T-cell (primary cell): Measurements from ENCODE around the gene SULT1E1. TPM values are rescaled to one million over a fixed set of nuclear protein-coding genes. Genes with fewer than 3 reads are reported as not detected.

Experiments used
- ATAC-seq, 4 experiments: fragments of 200-7000 bp in 3 of 4; fragments of 150-1000 bp in 1 of 4; cut with Tn5 transposase; replicated peaks in 1 of 4; 1 replicate in 3 of 4; 2 replicates in 1 of 4; pipeline ENCODE4 v1.10.0; 2021; ENCODE audit warnings: moderate library complexity in 3 of 4, mild to moderate bottlenecking in 2 of 4, moderate number of reproducible peaks in 1 of 4
- CTCF ChIA-PET, 2 donors: fragments of 300-600 bp; sonication (Branson Sonifier 250); formaldehyde crosslinking; loops; one replicate each; lab custom pipeline; 2022; ENCODE audit warnings: antibody characterized with exemption in 2 of 2; lab: Charles Lee
- POLR2A ChIA-PET, 2 donors: fragments of 300-600 bp; sonication (Branson Sonifier 250); formaldehyde crosslinking; loops; one replicate each; lab custom pipeline; 2022; ENCODE audit warnings: antibody characterized with exemption in 2 of 2; lab: Charles Lee
- DNase-seq, 35 experiments: peaks; one replicate each; pipeline versions ENCODE4 v3.0.0 to v3.0.0-alpha.2; 2013 to 2023
- H3K27ac ChIP-seq: one replicate; pipeline ENCODE4 v1.5.1; 2013; ENCODE audit warnings: low read length
- H3K27me3 ChIP-seq, 2 experiments: replicated peaks in 1 of 2; 1 replicate in 1 of 2; 2 replicates in 1 of 2; pipeline versions ENCODE4 v1.6.1 to v1.7.0; 2013; ENCODE audit warnings: low read length in 1 of 2, mixed read lengths in 1 of 2; ENCODE audit not compliant: control insufficient read depth in 2 of 2, insufficient read depth in 2 of 2; ENCODE audit errors: extremely low read depth in 1 of 2
- H3K36me3 ChIP-seq, 2 donors: 1 replicate in 1 of 2; 2 replicates in 1 of 2; pipeline versions ENCODE4 v1.6.1 to v1.7.0; 2013; ENCODE audit warnings: low read length in 1 of 2; ENCODE audit not compliant: control insufficient read depth in 2 of 2, insufficient read depth in 1 of 2; ENCODE audit errors: extremely low read depth in 1 of 2
- H3K4me1 ChIP-seq, 2 experiments: 1 replicate in 1 of 2; 2 replicates in 1 of 2; pipeline versions ENCODE4 v1.6.1 to v1.7.0; 2013; ENCODE audit warnings: low read length in 2 of 2, mixed read lengths in 1 of 2; ENCODE audit not compliant: insufficient read depth in 2 of 2, control insufficient read depth in 1 of 2; ENCODE audit errors: extremely low read depth in 1 of 2
- H3K4me3 ChIP-seq, 2 donors: 1 replicate in 1 of 2; 2 replicates in 1 of 2; pipeline versions ENCODE4 v1.5.1 to v1.7.0; 2013; ENCODE audit warnings: mild to moderate bottlenecking in 2 of 2, low read length in 1 of 2, moderate library complexity in 1 of 2; ENCODE audit not compliant: control insufficient read depth in 1 of 2; ENCODE audit errors: extremely low read depth in 1 of 2
- H3K9me3 ChIP-seq: 2 replicates; pipeline ENCODE4 v1.7.0; 2013
- H3K27ac Mint-ChIP-seq, 2 donors: one replicate each; pipeline ENCODE4 v1.8.0; 2020 to 2021; ENCODE audit warnings: mild to moderate bottlenecking in 2 of 2, mixed read lengths in 2 of 2
- H3K27me3 Mint-ChIP-seq, 2 donors: one replicate each; pipeline ENCODE4 v1.8.0; 2021 to 2022; ENCODE audit warnings: mixed read lengths in 2 of 2
- H3K36me3 Mint-ChIP-seq: one replicate; pipeline ENCODE4 v1.8.0; 2021; ENCODE audit warnings: mixed read lengths
- H3K4me1 Mint-ChIP-seq, 3 donors: one replicate each; pipeline ENCODE4 v1.8.0; 2020 to 2022; ENCODE audit warnings: mixed read lengths in 3 of 3, mild to moderate bottlenecking in 1 of 3
- H3K4me3 Mint-ChIP-seq, 3 donors: one replicate each; pipeline ENCODE4 v1.8.0; 2020 to 2022; ENCODE audit warnings: mild to moderate bottlenecking in 3 of 3, mixed read lengths in 3 of 3, moderate library complexity in 3 of 3
- H3K9me3 Mint-ChIP-seq, 3 donors: one replicate each; pipeline ENCODE4 v1.8.0; 2020 to 2022; ENCODE audit warnings: mixed read lengths in 3 of 3
- WGBS: methylation state at CpG from one replicate; pipeline ENCODE4 v1.1.5; 2013; ENCODE audit warnings: missing lambda C conversion rate; ENCODE audit not compliant: insufficient coverage; 5-methylcytosine and 5-hydroxymethylcytosine counted together
- total RNA-seq, 35 experiments: library from RNA in 6 of 35; stranded (reverse) in 6 of 35; fragments of 120-200 nt in 1 of 35; gene quantifications; one replicate each; pipeline versions ENCODE4 v1.2.1 to v1.2.4 and lab custom pipeline; 2013 to 2026

SULT1E1 gene
- total RNA-seq, 5 donors from 2014 or later (not counting 1 experiment from before 2014, with no cell fraction given) = not detected

DNA sequence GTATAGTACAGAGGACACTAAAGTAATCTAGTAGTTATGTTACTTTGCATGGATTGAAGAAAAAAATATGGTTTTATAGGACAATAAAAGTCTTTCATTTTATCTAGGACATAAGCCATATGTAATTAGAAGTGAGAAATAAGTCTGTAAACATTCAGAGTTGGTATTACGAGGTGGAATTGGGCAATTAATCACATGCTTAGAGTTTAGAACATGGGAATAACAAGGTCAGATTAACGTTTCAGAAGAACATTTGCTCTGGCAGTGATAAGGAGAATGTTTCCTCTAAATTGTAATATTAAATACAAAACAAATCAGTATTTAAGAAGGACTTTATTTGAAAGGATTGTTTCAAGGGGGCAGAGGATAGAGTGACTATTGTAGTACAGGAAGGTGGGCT lies 15.6 kb upstream of the SULT1E1 start:
- H3K4me3 Mint-ChIP-seq = no peak overlapping the region
- no peaks in the 10 kb centered on the region for H3K4me1 Mint-ChIP-seq
- no peaks in the 10 kb centered on the region for H3K36me3 Mint-ChIP-seq
- ATAC-seq (no peak), DNase-seq (no peak)
- WGBS = no CpG with 5 or more reads among the region's 2 CpGs
- H3K27ac Mint-ChIP-seq = no peak overlapping the region
- H3K9me3 Mint-ChIP-seq = peaks cover 0 to 2% (median 0%) of the 10 kb centered on the region in 3 donors
- CTCF ChIA-PET = no interaction called here
- POLR2A ChIA-PET = no interaction called here
- Histone ChIP-seq H3K36me3 (no peaks in the 10 kb centered on the region), H3K4me1 (no peaks in the 10 kb centered on the region), H3K4me3 (no peak overlapping the region), H3K9me3 (no peaks in the 10 kb centered on the region), H3K27me3 (no peaks in the 10 kb centered on the region), H3K27ac (no peak overlapping the region)
- H3K27me3 Mint-ChIP-seq = peaks cover 0 to 3% of the 10 kb centered on the region in 2 donors

DNA sequence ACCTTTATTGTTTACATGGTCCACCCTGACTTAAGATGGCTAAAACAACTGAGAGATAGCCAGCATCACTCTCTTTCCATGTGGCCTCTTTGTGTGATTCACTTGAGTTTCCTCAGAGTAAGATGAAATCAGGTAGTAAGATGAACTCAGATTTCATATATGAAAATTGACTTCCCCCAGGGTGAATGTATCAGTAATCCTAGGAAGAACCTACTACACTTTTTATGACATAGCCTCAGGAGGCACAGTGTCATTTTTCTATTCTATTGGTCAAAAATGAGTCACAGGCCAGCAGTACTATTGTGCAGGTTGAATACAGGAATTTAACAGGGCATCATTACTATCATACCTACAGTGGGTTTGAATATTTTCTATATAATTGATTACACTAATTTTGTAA lies 14.6 kb upstream of the SULT1E1 start:
- no peak overlapping the region for H3K27ac Mint-ChIP-seq
- POLR2A ChIA-PET = no interaction called here
- peaks cover 0 to 2% (median 0%) of the 10 kb centered on the region in 3 donors for H3K9me3 Mint-ChIP-seq
- H3K4me1 ChIP-seq = no peaks in the 10 kb centered on the region
- CTCF ChIA-PET = no interaction called here
- no peaks in the 10 kb centered on the region for H3K27me3 ChIP-seq
- no peaks in the 10 kb centered on the region for H3K36me3 ChIP-seq
- no peaks in the 10 kb centered on the region for H3K9me3 ChIP-seq
- no peak for DNase-seq
- peaks cover 0 to 3% of the 10 kb centered on the region in 2 donors for H3K27me3 Mint-ChIP-seq
- H3K4me3 ChIP-seq = no peak overlapping the region
- H3K27ac ChIP-seq = no peak overlapping the region
- H3K4me1 Mint-ChIP-seq = no peaks in the 10 kb centered on the region
- no peak overlapping the region for H3K4me3 Mint-ChIP-seq
- no peaks in the 10 kb centered on the region for H3K36me3 Mint-ChIP-seq
- no peak for ATAC-seq

DNA sequence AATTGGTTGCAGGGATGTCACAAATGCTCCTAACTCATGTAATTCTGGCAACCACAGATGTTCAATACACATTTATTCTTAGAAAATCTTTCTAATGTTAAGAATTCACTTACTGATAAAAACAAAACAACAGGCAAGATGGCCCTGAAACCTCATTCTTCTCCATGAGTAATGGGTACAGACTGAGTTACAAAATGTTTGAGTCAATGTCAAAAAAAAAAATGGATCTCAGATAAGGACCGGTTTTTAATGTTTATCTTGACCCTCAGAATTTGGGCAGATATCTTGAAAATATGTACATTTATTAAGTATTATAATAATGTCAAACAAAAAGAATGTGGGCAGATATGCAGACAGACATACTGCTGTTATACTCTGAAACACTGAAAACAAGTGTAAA lies 1.8 kb upstream of the SULT1E1 start:
- ChIA-PET POLR2A (no interaction called here), CTCF (no interaction called here)
- WGBS = no CpG with 5 or more reads among the region's 1 CpG
- H3K4me1 Mint-ChIP-seq = no peaks in the 10 kb centered on the region
- Histone ChIP-seq H3K36me3 (no peaks in the 10 kb centered on the region), H3K27ac (no peak overlapping the region), H3K4me1 (no peaks in the 10 kb centered on the region), H3K9me3 (no peaks in the 10 kb centered on the region), H3K27me3 (no peaks in the 10 kb centered on the region), H3K4me3 (no peak overlapping the region)
- H3K4me3 Mint-ChIP-seq = no peak overlapping the region
- no peaks in the 10 kb centered on the region for H3K36me3 Mint-ChIP-seq
- ATAC-seq (no peak), DNase-seq (no peak)
- no peaks in the 10 kb centered on the region for H3K9me3 Mint-ChIP-seq
- H3K27me3 Mint-ChIP-seq = no peaks in the 10 kb centered on the region
- H3K27ac Mint-ChIP-seq = no peak overlapping the region

DNA sequence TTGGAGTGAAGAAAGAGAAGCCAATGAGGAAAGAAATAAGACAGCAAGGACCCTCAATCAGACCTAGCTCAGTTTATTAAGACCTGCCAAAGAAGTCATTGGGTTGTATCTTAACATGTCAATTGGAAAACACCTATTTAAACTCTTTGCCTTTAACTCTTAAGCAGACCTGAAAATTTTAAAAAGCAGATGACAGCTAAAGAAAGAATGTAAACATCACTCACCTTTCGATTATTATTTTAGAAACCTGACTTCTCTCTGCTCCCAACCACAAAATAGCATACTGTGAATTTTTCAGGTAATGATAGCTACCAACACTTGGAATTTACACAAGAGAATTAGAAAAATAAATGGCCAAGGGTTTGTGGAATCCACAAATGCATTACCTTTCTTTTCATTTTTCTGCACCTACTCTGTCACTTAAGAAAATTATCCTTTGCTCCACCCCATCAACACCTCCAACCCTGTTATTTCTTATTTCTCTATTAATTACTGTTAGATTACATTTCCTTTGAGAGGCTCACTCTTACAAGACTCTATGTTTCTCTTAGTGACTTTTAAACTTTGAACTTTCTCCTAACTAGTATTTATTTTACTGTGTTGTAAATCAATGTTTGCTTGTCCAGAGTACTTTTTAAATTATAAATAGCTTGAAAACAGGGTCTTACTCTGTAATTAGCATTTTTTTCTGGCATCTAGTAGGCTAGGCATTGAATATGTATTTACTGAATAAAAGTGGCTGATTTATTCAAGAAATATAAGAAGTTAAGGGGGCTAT lies 765 bp upstream of the SULT1E1 start:
- no CpG with 5 or more reads among the region's 1 CpG for WGBS
- H3K27ac Mint-ChIP-seq = no peak overlapping the region
- POLR2A ChIA-PET = no interaction called here
- H3K27me3 ChIP-seq = no peaks in the 10 kb centered on the region
- no peak overlapping the region for H3K27ac ChIP-seq
- H3K9me3 ChIP-seq = no peaks in the 10 kb centered on the region
- no peaks in the 10 kb centered on the region for H3K4me1 ChIP-seq
- DNase-seq = no peak
- no peaks in the 10 kb centered on the region for H3K27me3 Mint-ChIP-seq
- no peaks in the 10 kb centered on the region for H3K36me3 ChIP-seq
- no peak for ATAC-seq
- CTCF ChIA-PET = no interaction called here
- H3K4me1 Mint-ChIP-seq = no peaks in the 10 kb centered on the region
- no peaks in the 10 kb centered on the region for H3K9me3 Mint-ChIP-seq
- no peak overlapping the region for H3K4me3 Mint-ChIP-seq
- H3K4me3 ChIP-seq = no peak overlapping the region
- H3K36me3 Mint-ChIP-seq = no peaks in the 10 kb centered on the region

DNA sequence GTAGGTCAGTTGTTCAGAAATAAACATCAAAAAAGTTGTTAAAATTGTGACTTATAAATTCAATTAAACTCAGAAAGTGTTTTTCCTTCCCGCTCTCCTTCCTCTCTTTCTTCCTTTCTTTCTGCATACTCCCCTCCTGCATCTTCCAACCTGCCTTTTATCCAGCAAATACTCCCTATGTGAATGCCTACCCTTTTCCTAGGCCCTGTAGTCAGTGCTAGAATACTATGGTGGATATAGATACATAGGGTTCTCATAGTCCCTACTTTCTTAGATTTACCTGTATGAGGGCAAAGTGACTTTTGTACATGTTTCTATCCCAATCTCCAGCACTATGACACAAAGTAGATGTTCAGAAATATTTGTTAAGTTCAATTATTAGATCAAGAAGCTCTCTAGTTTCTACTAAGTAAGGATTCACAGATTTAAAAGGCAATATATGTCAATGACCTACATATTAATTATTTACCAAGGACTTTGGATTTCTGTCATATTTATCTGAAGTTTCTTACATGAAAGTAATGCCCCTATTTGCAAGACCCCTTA lies 732 bp downstream of the SULT1E1 start:
- H3K36me3 ChIP-seq = no peaks in the 10 kb centered on the region
- H3K27me3 ChIP-seq = no peaks in the 10 kb centered on the region
- no peaks in the 10 kb centered on the region for H3K9me3 ChIP-seq
- ChIA-PET POLR2A (no interaction called here), CTCF (no interaction called here)
- Mint-ChIP-seq H3K27ac (no peak overlapping the region), H3K27me3 (no peaks in the 10 kb centered on the region), H3K9me3 (no peaks in the 10 kb centered on the region), H3K4me1 (no peaks in the 10 kb centered on the region), H3K36me3 (no peaks in the 10 kb centered on the region), H3K4me3 (no peak overlapping the region)
- H3K4me3 ChIP-seq = no peak overlapping the region
- no peaks in the 10 kb centered on the region for H3K4me1 ChIP-seq
- ATAC-seq = no peak
- no peak overlapping the region for H3K27ac ChIP-seq
- WGBS = no CpG with 5 or more reads among the region's 1 CpG
- no peak for DNase-seq

DNA sequence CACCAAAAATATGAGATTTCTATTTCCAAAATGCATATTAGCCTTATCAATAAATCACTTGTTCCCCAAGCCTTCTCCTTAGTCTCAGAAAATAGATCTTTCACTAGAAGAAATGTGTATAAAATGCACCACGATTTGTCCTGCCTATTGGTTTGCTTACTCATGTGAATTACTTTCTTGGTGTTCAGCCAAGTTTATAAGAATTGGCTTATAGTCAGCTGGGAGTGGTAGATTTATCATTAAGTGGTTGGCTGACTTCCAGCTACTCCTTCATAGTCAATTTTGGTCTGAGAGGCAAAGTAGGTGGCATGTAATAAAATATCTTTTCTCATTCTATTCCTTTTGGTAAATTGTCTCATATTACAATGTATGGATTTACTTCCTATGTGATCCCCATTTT lies 1.3 kb downstream of the SULT1E1 start:
- H3K27ac Mint-ChIP-seq = no peak overlapping the region
- Histone ChIP-seq H3K27me3 (no peaks in the 10 kb centered on the region), H3K36me3 (no peaks in the 10 kb centered on the region), H3K4me1 (no peaks in the 10 kb centered on the region), H3K4me3 (no peak overlapping the region), H3K27ac (no peak overlapping the region), H3K9me3 (no peaks in the 10 kb centered on the region)
- no peaks in the 10 kb centered on the region for H3K27me3 Mint-ChIP-seq
- no peaks in the 10 kb centered on the region for H3K36me3 Mint-ChIP-seq
- H3K4me1 Mint-ChIP-seq = no peaks in the 10 kb centered on the region
- H3K4me3 Mint-ChIP-seq = no peak overlapping the region
- DNase-seq (no peak), ATAC-seq (no peak)
- CTCF ChIA-PET = no interaction called here
- no peaks in the 10 kb centered on the region for H3K9me3 Mint-ChIP-seq
- 40% methylated on average over 1 of the region's 1 CpG for WGBS
- POLR2A ChIA-PET = no interaction called here
